CD4-positive, alpha-beta T cell treated with Interleukin-21 for 1 hour (primary cell): ENCODE data around the gene DOK1.
A peak's percentile ranks its signal among the peaks of the same experiment; 100 is the strongest.

Source experiments
- DNase-seq: peaks from one replicate; pipeline ENCODE4 v3.0.0-alpha.2; 2020

The DOK1 gene

GRCh38 chr2:74525717-74526648 lies 28.5 kb upstream of the DOK1 start, which contains the start of gene DQX1:
Gene DQX1 (minus strand): TSS chr2:74526231. CDS start chr2:74525729, 502 bp downstream.
- peak; percentile 56 for DNase-seq

GRCh38 chr2:74526649-74527230 lies 27.8 kb upstream of the DOK1 start:
- DNase-seq: no peak

DNA sequence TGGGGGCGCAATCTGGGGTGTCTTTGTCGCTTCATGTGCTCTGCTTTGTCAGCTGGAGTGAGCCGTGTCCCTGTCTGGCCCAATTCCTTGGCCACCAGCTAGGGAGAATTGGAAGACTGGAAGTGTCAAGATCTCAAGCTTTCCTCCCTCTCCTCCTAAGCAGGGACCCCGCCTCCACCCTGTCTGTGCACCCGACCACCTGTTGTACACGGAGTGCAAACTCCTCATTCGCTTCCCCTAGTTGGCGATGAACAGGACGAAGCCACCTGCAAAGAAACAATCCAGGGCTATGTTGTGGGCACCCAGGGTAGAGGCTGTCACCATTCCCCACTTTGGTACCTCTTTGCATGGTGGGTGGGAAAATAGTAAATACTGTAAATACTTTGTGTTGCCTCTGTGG lies 26.8 kb upstream of the DOK1 start:
- no peak for DNase-seq

DNA sequence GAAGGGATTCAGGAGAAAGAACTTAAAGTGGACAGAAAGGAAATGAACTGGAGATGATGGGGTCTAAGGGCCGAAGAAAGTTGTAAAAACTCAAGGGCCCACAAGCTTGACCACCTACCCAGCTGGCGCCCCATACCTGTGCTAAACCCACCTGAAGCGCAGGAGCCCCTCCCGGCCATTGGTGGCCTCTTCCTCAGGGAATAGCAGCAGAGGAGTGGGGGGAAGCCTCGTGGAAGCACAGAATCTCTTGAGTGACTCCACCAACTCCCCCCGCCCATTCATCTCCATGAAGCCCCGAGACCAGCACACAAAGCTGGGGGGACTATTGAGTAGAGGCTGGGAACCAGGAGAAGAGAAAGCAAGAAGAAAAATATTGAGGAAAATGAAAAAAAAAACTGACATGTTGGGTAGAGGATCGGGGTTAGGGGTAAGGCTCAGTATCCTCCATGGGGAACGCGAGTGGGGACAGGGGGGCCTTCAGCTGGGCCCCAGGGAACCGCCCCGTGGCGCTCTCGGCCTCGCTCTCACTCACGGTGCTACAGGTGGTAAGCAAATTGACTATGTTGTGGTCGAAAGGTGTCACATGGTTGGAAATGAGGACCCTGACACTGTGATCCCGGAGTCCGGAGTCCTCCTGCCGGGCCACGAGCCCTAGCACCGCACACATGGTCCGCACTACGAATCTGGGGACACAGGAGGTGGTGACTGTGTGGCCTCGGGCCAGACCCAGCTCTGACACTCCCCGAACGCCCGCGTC lies 25.7 kb upstream of the DOK1 start:
- DNase-seq: no peak

- peak; percentile 91 for DNase-seq
These were observed 24.9 kb upstream of the DOK1 start, which contains the start of the genes AUP1 and HTRA2 for GRCh38 chr2:74529357-74530238. Gene AUP1 (minus strand): TSS chr2:74529706. CDS start chr2:74529629, 77 bp downstream. Gene HTRA2 (plus strand): TSS chr2:74529933. CDS start chr2:74530007, 74 bp downstream.

GRCh38 chr2:74530239-74531187 lies 24.0 kb upstream of the DOK1 start:
- DNase-seq: peak; percentile 68

- DNase-seq: no peak
These were observed 22.9 kb upstream of the DOK1 start for GRCh38 chr2:74531666-74532065.

GRCh38 chr2:74532222-74532621 lies 22.3 kb upstream of the DOK1 start:
- DNase-seq: peak; percentile 67

DNA sequence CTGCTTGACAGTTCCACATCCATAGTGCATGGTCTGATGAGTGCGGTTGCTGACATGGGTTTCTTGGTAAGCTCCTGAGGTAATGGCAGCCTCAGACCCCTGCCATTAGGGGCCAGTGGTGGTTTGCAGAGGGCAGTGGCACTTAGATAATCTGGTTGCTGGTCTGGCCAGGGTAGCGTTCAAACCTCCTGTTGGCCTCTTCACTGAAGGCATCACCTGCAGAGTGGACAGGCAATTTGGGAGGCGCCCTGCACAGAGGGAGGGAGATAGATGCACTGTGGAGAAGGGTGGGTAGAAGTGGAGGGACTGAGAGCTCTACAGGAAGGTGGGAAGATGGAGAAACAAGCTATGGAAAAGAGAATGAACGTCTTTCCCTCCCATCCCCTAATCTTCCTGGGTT lies 21.1 kb upstream of the DOK1 start:
- DNase-seq: no peak

DNA sequence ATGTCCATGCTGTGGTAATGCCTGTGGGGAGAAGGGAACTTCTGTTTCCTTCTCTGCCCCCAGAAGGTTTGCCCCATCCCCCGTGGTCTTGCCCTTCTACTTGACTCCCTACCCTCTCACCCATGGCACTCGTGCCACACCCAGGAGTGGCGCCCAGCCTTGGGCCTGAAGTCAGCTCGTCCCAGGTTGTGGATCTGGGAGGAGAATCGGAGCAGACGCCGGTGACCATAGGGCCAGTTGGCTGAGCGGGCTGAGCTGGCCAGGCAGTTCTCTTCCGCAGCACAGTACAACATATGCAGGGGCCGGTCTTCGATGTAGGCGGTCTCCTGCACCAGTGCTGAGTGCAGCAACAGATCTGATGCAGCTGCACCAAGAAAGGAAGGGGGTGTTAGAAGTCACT lies 20.1 kb upstream of the DOK1 start:
- no peak for DNase-seq

DNA sequence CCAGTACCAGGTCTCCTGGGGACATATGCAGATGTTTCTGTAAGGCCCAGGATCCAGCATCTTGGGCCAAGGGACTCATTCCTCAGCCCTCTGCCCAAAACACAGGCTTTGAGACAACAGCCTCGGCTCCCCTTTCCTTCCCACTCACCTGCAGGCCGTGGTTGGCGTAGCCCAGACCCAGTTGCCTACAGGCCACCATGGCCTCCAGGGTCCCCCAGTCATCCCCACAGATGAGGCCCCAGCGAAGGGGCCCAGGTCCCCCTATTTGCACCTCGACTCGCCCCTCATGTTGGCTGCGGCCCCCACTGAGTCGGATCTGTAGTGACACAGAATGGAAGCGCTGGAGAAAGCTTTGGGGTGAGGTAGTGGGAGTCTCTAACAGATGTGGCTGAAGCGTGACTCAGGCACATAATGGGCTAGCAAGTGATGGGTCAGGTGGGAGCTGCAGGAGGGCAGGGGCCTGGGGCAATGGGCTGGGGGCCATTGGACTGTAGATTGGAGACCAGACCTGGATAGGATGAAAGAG lies 19.0 kb upstream of the DOK1 start:
- DNase-seq: no peak

DNA sequence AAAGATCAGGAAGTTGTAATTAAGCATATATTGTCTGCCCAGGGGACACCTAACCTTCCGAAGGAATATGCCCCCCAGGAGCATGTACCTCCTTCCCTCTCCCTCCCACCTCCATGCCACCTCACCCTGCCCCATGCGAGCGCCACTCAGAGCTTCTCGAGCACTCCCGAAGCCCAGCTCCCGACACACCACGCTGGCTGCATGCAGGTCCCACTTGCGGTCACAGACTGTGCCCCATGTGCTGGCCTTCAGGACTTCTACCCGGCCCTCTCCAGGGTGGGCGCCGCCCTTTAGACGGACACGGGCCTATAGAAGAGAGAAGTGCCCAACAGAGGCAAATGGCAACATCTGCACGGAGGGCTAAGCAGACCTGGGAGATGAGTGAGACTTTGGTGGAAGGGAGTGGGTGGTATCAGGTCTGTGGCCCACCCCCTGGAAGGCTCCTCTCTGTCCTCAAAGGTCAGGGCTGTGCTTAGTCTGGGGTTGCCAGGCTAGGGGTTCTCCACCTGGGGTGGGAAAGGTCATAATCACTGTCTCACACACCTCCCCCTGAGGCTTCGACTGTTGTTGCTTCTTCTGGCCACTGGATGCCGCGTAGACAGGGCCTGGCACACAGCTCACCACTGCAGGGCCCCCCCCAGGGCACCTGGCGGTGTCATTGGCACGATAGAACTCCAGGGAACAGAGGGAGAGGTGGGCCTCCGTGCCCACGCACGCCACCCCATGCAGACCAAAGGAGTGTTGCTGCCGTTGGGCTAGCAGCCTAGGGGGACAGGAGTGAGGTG lies 18.2 kb upstream of the DOK1 start:
- DNase-seq: no peak

GRCh38 chr2:74537140-74537539 lies 17.4 kb upstream of the DOK1 start:
- DNase-seq: no peak

GRCh38 chr2:74538881-74539339 lies 15.6 kb upstream of the DOK1 start:
- no peak for DNase-seq

DNA sequence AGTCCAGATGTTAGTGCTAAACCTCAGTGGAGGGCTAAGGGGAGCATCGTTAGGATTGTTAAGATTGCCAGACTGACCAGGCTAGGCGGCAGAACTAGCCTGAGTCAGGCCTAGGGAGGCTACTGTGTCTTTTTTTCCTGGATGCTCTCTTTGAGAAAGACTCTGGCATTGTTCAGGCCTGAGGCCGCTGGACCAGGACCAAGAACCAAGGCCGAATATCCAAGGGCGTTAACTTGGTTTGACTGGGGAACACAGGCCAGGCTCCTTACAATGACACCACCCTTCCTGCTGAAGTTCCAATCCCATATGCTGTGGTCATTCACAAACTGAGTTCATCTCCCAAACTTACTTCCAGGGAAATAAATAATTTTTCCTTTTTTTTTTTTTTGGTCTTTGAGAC lies 14.2 kb upstream of the DOK1 start:
- DNase-seq: no peak

GRCh38 chr2:74542978-74543377 lies 11.5 kb upstream of the DOK1 start:
- DNase-seq: no peak

DNA sequence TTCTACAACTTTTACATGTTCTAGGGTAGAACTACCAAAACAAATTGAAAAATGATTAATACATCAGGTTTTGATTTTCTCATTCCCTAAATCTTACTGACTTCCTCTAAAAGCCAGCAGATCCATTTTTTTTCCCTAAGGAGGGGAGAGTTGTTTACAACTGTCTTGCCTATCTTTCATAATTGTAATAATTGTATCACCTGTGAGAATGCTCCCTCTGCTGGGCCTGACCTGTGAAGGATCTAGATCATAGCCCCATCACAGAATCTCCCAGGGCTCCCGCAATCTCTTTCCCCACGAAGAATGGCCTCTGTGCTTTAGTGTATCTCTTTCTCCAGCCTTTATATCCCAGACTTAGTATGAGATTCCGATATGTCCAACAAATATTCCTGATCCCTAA lies 9.9 kb upstream of the DOK1 start:
- peak; percentile 31 for DNase-seq

GRCh38 chr2:74546004-74546403 lies 8.5 kb upstream of the DOK1 start:
- no peak for DNase-seq

- DNase-seq: no peak
These were observed 6.1 kb upstream of the DOK1 start for GRCh38 chr2:74548285-74548899.
